ENCODE results near the gene CAMK4. TPM values are rescaled to one million over a fixed set of nuclear protein-coding genes. Genes with fewer than 3 reads are reported as not detected.

CAMK4 gene
- total and polyA plus RNA-seq, 9 of the 15 experiments (the other 6 are each of a cell fraction or from before 2014, with no cell fraction given) = 0.35 TPM; not detected in 8

DNA sequence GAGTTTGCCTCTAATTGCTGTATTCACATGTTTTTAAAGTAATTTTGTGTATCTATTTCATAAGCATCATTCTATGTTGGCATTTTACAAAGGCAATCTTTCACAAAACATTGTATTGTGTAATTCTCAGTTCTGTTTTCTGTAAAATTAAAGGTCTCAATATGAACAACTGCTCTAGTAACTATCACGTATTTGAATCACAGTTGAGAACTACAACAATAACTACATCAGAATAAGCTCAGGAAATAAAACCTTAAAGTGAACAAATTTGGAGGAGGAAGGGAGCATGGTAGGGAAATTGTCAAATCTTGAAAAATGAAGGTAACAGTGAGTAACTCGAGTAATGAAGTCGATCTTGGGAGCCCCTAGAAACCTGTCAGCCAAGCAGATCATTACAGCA is 22.5 kb upstream of the CAMK4 start:
- intact Hi-C loops (cut with micrococcal nuclease) (no loop called here), in situ Hi-C loops (cut with MboI) (no loop called here)
- Histone ChIP-seq H3K27me3 (ENCODE audit: control insufficient read depth in 2 of 2, insufficient read depth in 2 of 2, low read length in 2 of 2) (no peaks in the 10 kb centered on the region), H3K79me2 (ENCODE audit: control insufficient read depth, insufficient read depth, low read length) (no peaks in the 10 kb centered on the region), H3K9me3 (replicated peaks; ENCODE audit: control insufficient read depth, insufficient read depth, low read depth, low read length) (no peaks in the 10 kb centered on the region), H3K27ac (ENCODE audit: extremely low read depth, low read depth, low read length) (no peak overlapping the region), H4K20me1 (replicated peaks; ENCODE audit: control insufficient read depth, insufficient read depth, low read length) (no peaks in the 10 kb centered on the region), H2AFZ (ENCODE audit: low read depth, low read length) (no peak overlapping the region), H3K4me1 (replicated peaks in 1 of 2; ENCODE audit: control insufficient read depth in 2 of 2, insufficient read depth in 2 of 2, low read length in 2 of 2) (no peaks in the 10 kb centered on the region), H3K9me1 (ENCODE audit: control insufficient read depth, insufficient read depth, low read length) (no peaks in the 10 kb centered on the region), H3K4me3 (no peak overlapping the region), H3K9ac (ENCODE audit: insufficient read depth in 1 of 2, low read depth in 2 of 2, low read length in 2 of 2) (no peak overlapping the region), H3K36me3 (ENCODE audit: control insufficient read depth, insufficient read depth, low read length) (no peaks in the 10 kb centered on the region), H3K4me2 (ENCODE audit: insufficient read depth, low read length) (no peak overlapping the region)
- WGBS (ENCODE audit: insufficient coverage, low coverage, missing lambda C conversion rate) = 0% methylated on average over 3 of the region's 3 CpGs
- FAIRE-seq (no peak), ATAC-seq (no peak), DNase-seq (ENCODE audit: extremely low read depth in 1 of 4, low spot score in 3 of 4) (no peak)
- no TSS peak for BruUV-seq (replicated peaks)
- ChIA-PET POLR2A (no interaction called here), CTCF (ENCODE audit: low intra/inter-chr PET ratio) (no interaction called here)
- TF ChIP-seq JUN (IDR thresholded peaks at IDR 0.05; ENCODE audit: borderline replicate concordance, low read depth, low read length) = no peak
- no peak for TF ChIP-seq JUN (CRISPR knock-in tag; IDR thresholded peaks at IDR 0.05; ENCODE audit: borderline replicate concordance)
- no peak for TF ChIP-seq RBBP5 (IDR thresholded peaks at IDR 0.05; ENCODE audit: borderline replicate concordance, insufficient read depth, low read length, poor library complexity, severe bottlenecking)
- 0 out of 2 replicates have a peak, but pooled peaks have one; percentile 23 for TF ChIP-seq CEBPB (tag; IDR thresholded peaks at IDR 0.05)
- no peak for TF ChIP-seq ZNF583 (CRISPR knock-in tag; IDR thresholded peaks at IDR 0.05)
- TF ChIP-seq MEF2D (tag; conservative IDR thresholded peaks at IDR 0.05; ENCODE audit: low read depth) = no peak

GRCh38 chr5:111211341-111211740 is 12.8 kb upstream of the CAMK4 start:
- Histone ChIP-seq H3K4me1 (replicated peaks in 1 of 2; ENCODE audit: control insufficient read depth in 2 of 2, insufficient read depth in 2 of 2, low read length in 2 of 2) (no peaks in the 10 kb centered on the region), H3K9ac (ENCODE audit: insufficient read depth in 1 of 2, low read depth in 2 of 2, low read length in 2 of 2) (no peak overlapping the region), H3K27ac (ENCODE audit: extremely low read depth, low read depth, low read length) (no peak overlapping the region), H3K36me3 (ENCODE audit: control insufficient read depth, insufficient read depth, low read length) (no peaks in the 10 kb centered on the region), H3K4me2 (ENCODE audit: insufficient read depth, low read length) (no peak overlapping the region), H3K79me2 (ENCODE audit: control insufficient read depth, insufficient read depth, low read length) (no peaks in the 10 kb centered on the region), H3K27me3 (ENCODE audit: control insufficient read depth in 2 of 2, insufficient read depth in 2 of 2, low read length in 2 of 2) (no peaks in the 10 kb centered on the region), H3K9me3 (replicated peaks; ENCODE audit: control insufficient read depth, insufficient read depth, low read depth, low read length) (no peaks in the 10 kb centered on the region), H3K4me3 (no peak overlapping the region), H4K20me1 (replicated peaks; ENCODE audit: control insufficient read depth, insufficient read depth, low read length) (no peaks in the 10 kb centered on the region), H2AFZ (ENCODE audit: low read depth, low read length) (no peak overlapping the region), H3K9me1 (ENCODE audit: control insufficient read depth, insufficient read depth, low read length) (no peaks in the 10 kb centered on the region)
- ChIA-PET CTCF (ENCODE audit: low intra/inter-chr PET ratio) (no interaction called here), POLR2A (no interaction called here)
- no TSS peak for BruUV-seq (replicated peaks)
- FAIRE-seq (no peak), DNase-seq (ENCODE audit: extremely low read depth in 1 of 4, low spot score in 3 of 4) (no peak), ATAC-seq (no peak)
- intact Hi-C loops (cut with micrococcal nuclease) (no loop called here), in situ Hi-C loops (cut with MboI) (no loop called here)
- 0% methylated on average over 1 of the region's 1 CpG for WGBS (ENCODE audit: insufficient coverage, low coverage, missing lambda C conversion rate)
- TF ChIP-seq GTF2F1 (IDR thresholded peaks at IDR 0.05; ENCODE audit: low read depth, low read length) = no peak
- TF ChIP-seq, protein P1, sequence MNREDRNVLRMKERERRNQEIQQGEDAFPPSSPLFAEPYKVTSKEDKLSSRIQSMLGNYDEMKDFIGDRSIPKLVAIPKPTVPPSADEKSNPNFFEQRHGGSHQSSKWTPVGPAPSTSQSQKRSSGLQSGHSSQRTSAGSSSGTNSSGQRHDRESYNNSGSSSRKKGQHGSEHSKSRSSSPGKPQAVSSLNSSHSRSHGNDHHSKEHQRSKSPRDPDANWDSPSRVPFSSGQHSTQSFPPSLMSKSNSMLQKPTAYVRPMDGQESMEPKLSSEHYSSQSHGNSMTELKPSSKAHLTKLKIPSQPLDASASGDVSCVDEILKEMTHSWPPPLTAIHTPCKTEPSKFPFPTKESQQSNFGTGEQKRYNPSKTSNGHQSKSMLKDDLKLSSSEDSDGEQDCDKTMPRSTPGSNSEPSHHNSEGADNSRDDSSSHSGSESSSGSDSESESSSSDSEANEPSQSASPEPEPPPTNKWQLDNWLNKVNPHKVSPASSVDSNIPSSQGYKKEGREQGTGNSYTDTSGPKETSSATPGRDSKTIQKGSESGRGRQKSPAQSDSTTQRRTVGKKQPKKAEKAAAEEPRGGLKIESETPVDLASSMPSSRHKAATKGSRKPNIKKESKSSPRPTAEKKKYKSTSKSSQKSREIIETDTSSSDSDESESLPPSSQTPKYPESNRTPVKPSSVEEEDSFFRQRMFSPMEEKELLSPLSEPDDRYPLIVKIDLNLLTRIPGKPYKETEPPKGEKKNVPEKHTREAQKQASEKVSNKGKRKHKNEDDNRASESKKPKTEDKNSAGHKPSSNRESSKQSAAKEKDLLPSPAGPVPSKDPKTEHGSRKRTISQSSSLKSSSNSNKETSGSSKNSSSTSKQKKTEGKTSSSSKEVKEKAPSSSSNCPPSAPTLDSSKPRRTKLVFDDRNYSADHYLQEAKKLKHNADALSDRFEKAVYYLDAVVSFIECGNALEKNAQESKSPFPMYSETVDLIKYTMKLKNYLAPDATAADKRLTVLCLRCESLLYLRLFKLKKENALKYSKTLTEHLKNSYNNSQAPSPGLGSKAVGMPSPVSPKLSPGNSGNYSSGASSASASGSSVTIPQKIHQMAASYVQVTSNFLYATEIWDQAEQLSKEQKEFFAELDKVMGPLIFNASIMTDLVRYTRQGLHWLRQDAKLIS (CRISPR knock-in tag; IDR thresholded peaks at IDR 0.05) = no peak
- no peak for TF ChIP-seq CTCFL (IDR thresholded peaks at IDR 0.05; ENCODE audit: borderline replicate concordance, insufficient read depth, low read depth, low read length, poor library complexity, severe bottlenecking)
- no peak for TF ChIP-seq DNMT1 (IDR thresholded peaks at IDR 0.05)
